Osteoblast (primary cell): ENCODE results near the gene PPP4R3A. TPM values are rescaled to one million over a fixed set of nuclear protein-coding genes. Genes with fewer than 3 reads are reported as not detected.
"Not testable (repeated sequence)": the region's sequence is repeated elsewhere in the genome, so short reads cannot be mapped to it uniquely, and the experiment has no call there.

Experiments used
- DNase-seq: peaks from one replicate; pipeline ENCODE4 v3.0.0; 2011; ENCODE audit warnings: low spot score, mixed read lengths; ENCODE audit not compliant: insufficient read length; ENCODE audit errors: missing footprints
- H2AFZ ChIP-seq: 2 replicates; pipeline ENCODE4 v1.6.0; 2011; ENCODE audit warnings: mild to moderate bottlenecking, low read length
- H3K27ac ChIP-seq: 2 replicates; pipeline ENCODE4 v1.5.1; 2011; ENCODE audit warnings: mild to moderate bottlenecking, low read depth, low read length, moderate library complexity
- H3K27me3 ChIP-seq: 2 replicates; pipeline ENCODE4 v1.6.0; 2012; ENCODE audit warnings: mild to moderate bottlenecking, control low read depth, inconsistent platforms, low read length, moderate library complexity; ENCODE audit not compliant: insufficient read depth
- H3K36me3 ChIP-seq: 2 replicates; pipeline ENCODE4 v1.5.1; 2011; ENCODE audit warnings: mild to moderate bottlenecking, low read length, control low read depth, moderate library complexity; ENCODE audit not compliant: insufficient read depth
- H3K4me1 ChIP-seq: 2 replicates; pipeline ENCODE4 v1.5.1; 2011; ENCODE audit warnings: mild to moderate bottlenecking, low read length, control low read depth, moderate library complexity; ENCODE audit not compliant: insufficient read depth
- H3K4me2 ChIP-seq: 2 replicates; pipeline ENCODE4 v1.6.0; 2011; ENCODE audit warnings: mild to moderate bottlenecking, low read length; ENCODE audit not compliant: insufficient read depth
- H3K4me3 ChIP-seq: fragments of 200-600 bp; sonication (generic); 3 replicates; pipeline ENCODE4 v1.5.1; 2012; ENCODE audit warnings: mild to moderate bottlenecking, low read length, inconsistent platforms; ENCODE audit not compliant: insufficient read depth
- H3K79me2 ChIP-seq: 2 replicates; pipeline ENCODE4 v1.6.0; 2012; ENCODE audit warnings: mild to moderate bottlenecking, low read length, control low read depth, inconsistent platforms; ENCODE audit not compliant: insufficient read depth
- H3K9me3 ChIP-seq: 2 replicates; pipeline ENCODE4 v1.5.1; 2011; ENCODE audit warnings: low read depth, low read length, control low read depth
- H4K20me1 ChIP-seq: 2 replicates; pipeline ENCODE4 v1.6.0; 2012; ENCODE audit warnings: mild to moderate bottlenecking, low read length, control low read depth; ENCODE audit not compliant: insufficient read depth
- CTCF ChIP-seq: IDR thresholded peaks from 2 replicates; pipeline ENCODE4 v1.5.1; 2011; ENCODE audit warnings: mild to moderate bottlenecking, low read depth, low read length, moderate library complexity; ENCODE audit errors: extremely low read depth
- small RNA-seq: library from RNA; depleted of rRNA; stranded (forward); fragments of <200 nt; gene quantifications from one replicate; pipeline ENCODE3, GENCODE V24; 2012
- total RNA-seq: library from RNA; depleted of rRNA; stranded (reverse); fragments of >200 nt; gene quantifications from 2 replicates; pipeline ENCODE4 v1.2.3, GENCODE V29; 2012

The PPP4R3A gene
- total RNA-seq, 1 donor, result 43.4 TPM

DNA sequence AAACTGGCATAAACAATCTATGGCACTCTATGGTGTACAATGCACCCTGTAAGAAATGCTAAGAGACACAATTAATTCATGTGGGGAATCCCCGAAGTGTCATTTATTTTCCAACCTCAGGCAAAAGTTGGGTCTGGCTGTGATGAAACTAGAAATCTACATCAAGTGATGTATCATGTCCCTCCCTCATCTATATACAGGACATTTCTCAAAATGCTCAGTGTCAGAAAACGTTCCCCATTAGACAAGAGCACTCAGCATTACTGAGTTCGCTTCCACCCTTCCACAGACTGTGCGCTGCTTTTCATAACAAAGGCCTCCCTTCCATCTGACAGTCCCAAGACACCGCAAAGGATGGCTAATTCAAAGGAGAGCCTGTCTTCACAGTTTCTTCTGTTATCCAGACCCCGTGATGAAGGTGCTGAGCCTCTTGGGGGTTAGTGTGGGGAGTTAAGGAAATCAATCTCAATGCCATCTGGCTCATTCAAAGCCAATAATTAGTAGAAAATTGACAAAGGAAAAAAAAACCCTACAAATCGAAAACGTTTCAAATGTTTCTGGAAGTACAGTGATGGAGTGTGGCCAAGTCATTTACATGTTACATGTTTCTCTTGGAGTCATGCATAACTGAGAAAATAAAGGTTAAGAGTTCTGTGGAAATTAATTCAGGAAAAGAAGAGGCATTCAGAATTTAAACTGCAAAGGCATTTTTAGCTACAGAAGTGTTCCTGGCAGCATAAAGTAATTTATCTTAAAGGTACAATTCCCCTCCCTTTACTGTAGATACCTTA lies 100.0 kb downstream of the PPP4R3A start:
- no peaks in the 10 kb centered on the region for H3K4me1 ChIP-seq
- H3K4me2 ChIP-seq, result no peak overlapping the region
- no peak overlapping the region for H2AFZ ChIP-seq
- H3K79me2 ChIP-seq, result no peaks in the 10 kb centered on the region
- H4K20me1 ChIP-seq, result no peaks in the 10 kb centered on the region
- DNase-seq, result no peak
- no peaks in the 10 kb centered on the region for H3K9me3 ChIP-seq
- H3K27me3 ChIP-seq, result peaks cover 18% of the 10 kb centered on the region
- TF ChIP-seq CTCF, result no peak
- no peaks in the 10 kb centered on the region for H3K36me3 ChIP-seq
- H3K4me3 ChIP-seq, result no peak overlapping the region
- H3K27ac ChIP-seq, result no peak overlapping the region

- H3K36me3 ChIP-seq, H3K9me3 ChIP-seq, DNase-seq, H3K4me2 ChIP-seq, H2AFZ ChIP-seq, H3K27me3 ChIP-seq, H3K79me2 ChIP-seq, H3K27ac ChIP-seq, H3K4me3 ChIP-seq, H4K20me1 ChIP-seq, H3K4me1 ChIP-seq: not testable (repeated sequence)
Observed at GRCh38 chr14:91409240-91409639, 100.9 kb downstream of the PPP4R3A start.

Small RNA genes lying within 50 kb of the gene (small RNA-seq; reads per million reads assigned to genes)
- not detected for gene AL133373.1

Other genes starting within 250 kb of the PPP4R3A start
- 0.29 and 0.36 TPM in 2 replicates for gene CCDC88C, start 92.5 kb downstream of the PPP4R3A start, total RNA-seq
- not detected in 2 replicates for gene CATSPERB, start 221.8 kb upstream of the PPP4R3A start, total RNA-seq